Smooth muscle cell of the brain vasculature (primary cell): ENCODE results near the gene ARHGEF7.

ENCODE experiments used
- DNase-seq: peaks from one replicate; pipeline ENCODE4 v3.0.0-alpha.2; 2012; ENCODE audit warnings: low read depth, low spot score

ARHGEF7 gene

DNA sequence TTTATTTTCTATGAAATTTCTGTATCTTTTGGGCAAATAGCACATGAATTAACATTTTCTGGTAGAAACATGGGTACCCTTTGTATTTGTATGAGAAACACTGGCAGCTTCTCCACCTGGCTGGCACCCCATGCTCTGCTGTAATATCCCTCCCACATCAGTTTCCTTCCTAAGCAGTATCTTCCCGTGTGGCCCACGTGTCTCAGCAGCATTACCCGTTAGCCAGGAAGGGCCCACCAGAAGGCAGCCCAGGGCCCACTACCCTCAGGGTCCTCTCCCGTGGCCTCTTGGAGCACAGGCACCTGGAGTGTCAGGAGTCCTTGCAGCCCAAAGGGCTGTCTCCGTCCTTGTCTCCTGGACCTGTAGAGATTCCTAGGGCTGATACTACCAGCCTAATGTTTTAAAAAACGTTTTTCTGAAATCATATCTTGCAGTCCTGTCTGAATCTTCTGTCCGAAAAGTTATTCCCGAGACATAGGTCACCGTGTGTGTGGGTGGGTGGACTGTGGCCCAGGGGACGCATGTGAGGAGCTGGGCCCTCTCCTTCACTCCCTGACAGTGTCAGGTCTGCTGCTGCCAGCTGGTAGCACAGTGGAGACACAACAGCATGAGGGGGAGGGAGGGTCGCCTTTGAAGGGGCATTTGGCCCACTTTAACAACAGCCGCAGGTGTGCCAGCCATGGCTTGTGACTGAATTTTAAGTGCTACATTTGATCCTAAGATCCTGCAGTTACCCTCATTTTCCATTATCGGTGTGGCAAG is 183.3 kb downstream of the ARHGEF7 start:
- DNase-seq: no peak

DNA sequence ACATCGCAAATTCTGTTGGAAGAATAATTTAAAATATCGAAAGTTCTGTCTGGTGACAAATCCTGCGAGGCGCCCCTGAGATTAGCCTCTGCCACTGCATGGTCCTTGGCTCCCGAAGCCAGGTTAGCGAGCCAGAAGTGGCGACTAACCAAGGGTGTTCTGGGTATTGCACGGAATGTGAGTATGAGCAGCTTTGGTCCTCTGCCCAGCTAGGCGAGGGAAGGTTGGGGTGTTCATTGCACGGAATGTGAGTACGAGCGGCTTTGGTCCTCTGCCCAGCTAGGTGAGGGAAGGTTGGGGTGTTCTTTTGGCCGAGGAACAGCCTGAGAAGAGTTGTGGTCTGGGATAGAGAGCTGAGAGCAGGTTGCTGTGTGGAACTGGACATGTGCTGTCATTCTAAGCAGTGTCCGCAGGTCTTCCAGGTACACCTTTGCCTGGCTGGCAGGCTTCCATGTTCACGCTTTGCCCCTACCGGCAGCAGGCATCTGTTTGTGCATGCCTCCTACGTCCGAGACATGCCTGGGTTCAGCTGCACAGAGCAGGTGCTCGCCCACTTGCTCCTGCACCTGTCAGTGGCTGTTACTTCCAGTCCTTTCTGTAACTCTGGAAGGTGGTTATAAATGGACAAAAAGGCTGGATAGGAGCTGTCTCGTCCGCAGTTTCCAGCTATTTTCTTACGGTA is 187.1 kb downstream of the ARHGEF7 start:
- no peak for DNase-seq

- no peak for DNase-seq
Measured at GRCh38 chr13:111303559-111303958, 188.4 kb downstream of the ARHGEF7 start.

- no peak for DNase-seq
Measured at GRCh38 chr13:111304041-111304544, 189.0 kb downstream of the ARHGEF7 start.

- DNase-seq: no peak
Measured at GRCh38 chr13:111304603-111305289, 189.6 kb downstream of the ARHGEF7 start.

DNA sequence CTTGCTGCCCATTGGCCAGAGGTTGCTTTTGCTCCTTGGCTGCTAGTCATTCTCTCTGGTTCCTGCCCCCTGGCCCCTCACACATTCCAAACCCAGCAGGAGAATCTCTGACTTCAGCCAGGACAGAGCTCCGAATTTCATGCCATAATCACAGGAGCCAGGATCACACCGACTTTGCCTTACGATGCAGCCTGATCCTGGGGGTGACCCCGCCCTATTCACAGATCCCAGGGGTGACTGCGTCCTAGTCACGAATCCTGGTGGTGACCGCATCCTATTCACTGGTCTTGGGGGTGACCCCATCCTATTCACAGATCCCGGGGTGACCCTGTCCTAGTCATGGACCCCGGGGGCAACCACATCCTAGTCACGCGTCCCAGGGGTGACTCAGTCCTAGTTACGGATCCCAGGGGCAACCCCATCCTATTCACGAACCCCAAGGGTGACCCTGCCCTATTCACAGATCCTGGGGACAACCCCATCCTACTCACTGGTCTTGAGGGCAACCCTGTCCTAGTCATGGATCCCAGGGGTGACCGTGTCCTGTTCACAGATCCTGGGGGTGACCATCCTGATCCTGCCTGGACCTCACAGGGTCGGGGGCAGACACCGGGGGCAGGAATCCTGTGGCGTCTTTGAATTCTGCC is 198.0 kb downstream of the ARHGEF7 start:
- DNase-seq: no peak

DNA sequence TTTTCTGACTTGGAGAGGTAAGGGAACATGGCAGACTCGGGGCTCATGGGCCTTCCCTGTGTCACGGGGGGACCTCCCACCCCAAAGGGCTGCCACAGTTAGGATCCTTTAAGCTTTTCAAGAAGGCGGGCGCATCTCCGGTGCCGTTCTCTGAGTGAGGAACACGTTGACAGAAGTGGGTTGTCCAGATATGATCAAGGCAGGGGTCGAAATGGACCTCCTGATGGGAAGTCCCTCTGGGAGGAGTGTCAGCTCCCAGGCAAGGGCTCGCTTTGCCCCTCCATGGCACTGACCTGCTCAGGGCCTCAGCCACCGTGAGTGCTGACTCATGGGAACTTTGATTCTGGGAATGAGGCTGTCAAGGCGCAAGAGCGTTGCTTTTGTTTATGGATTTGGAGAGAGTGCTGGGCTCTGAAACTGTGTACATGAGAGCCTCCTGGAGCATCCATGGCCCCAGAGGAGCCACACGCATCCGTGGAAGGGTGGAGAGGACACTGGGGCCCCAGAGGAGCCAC is 198.9 kb downstream of the ARHGEF7 start:
- no peak for DNase-seq

DNA sequence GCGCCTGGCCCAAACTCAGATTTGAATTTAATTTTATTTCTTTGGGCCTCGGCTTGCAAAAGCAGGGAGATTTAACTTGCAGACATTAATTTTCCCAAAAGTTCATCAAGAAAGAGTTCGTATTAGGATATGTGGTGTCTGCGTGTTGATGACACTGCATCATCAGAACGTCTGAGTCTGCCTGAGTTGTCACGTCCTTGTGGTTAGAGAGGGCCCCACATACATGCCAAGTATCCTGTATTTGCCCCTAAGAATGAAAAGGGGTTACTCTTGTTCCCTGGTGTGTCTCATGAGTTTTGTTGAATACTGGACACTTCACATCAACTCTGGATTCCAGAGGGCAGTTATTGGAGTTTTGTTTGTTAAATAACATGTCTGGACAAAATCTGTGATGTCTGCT is 199.7 kb downstream of the ARHGEF7 start:
- DNase-seq: no peak

GRCh38 chr13:111315347-111315995 is 200.4 kb downstream of the ARHGEF7 start:
- DNase-seq: no peak

- no peak for DNase-seq
Measured at GRCh38 chr13:111316161-111316730, 201.1 kb downstream of the ARHGEF7 start.

GRCh38 chr13:111317042-111317550 is 202.0 kb downstream of the ARHGEF7 start:
- DNase-seq: no peak

DNA sequence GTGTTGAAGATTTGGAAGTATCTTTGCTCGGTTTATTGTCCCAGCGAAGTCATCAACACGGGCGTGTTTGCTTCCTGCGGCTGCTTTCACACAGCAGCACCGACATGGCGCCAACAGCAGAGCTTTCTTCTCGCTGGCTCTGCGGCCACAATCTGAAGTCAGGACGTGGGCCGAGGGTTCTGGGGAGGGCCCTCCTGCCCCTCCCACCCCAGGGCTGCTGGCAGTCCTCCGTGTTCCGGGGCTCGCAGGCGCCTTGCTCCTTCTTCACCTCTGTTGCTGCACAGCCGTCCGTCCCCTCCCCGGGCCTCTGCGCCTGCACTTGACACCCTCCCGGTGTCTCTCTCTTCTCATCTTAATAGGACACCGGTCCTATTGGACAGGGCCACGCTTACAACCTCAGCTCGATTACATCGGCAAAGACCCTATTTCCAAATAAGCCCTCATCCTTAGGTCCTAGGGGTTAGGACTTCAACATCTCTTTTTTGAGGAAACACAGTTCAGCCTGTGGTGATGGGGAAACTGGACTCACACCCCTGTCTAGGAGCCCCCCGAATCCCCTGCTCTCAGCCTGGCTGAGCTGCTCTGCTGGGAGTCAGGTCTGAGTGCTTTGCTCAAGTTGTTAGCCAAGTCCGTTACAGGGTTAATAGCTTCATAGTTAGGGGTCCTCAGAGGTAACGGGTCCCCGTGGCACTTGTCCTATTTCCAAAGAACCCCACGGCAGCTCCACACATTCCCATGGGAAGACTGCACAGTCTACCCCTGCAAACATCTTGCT is 202.6 kb downstream of the ARHGEF7 start:
- no peak for DNase-seq

DNA sequence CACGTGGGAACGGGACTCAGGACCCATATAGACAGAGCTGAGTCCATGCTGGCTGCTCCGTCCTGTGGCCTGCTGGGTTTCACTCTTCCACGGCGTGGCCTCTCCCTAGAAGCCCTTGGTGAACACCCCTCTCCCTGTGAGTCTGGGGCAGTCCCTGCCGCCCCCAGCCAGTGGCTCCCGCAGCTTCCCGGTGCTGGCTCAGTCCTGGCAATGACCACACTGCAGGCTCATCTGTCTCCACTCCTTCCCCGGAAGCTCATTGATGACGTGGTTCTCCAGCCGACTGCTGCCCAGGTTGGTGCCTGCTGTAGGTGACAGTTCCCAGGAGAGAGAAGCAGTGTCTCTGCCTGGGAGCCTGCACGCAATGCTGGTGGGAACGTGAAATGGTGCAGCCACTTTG is 203.3 kb downstream of the ARHGEF7 start:
- no peak for DNase-seq

GRCh38 chr13:111319521-111319920 is 204.4 kb downstream of the ARHGEF7 start:
- DNase-seq: no peak

GRCh38 chr13:111319998-111320911 is 205.1 kb downstream of the ARHGEF7 start, which contains the start of gene TEX29:
Gene TEX29, plus strand, starts transcription at chr13:111320642. Its CDS starts 249 bp downstream, at chr13:111320891.
- no peak for DNase-seq

GRCh38 chr13:111322001-111322915 is 207.1 kb downstream of the ARHGEF7 start:
- no peak for DNase-seq

- no peak for DNase-seq
Measured at GRCh38 chr13:111322916-111323331, 207.8 kb downstream of the ARHGEF7 start.

DNA sequence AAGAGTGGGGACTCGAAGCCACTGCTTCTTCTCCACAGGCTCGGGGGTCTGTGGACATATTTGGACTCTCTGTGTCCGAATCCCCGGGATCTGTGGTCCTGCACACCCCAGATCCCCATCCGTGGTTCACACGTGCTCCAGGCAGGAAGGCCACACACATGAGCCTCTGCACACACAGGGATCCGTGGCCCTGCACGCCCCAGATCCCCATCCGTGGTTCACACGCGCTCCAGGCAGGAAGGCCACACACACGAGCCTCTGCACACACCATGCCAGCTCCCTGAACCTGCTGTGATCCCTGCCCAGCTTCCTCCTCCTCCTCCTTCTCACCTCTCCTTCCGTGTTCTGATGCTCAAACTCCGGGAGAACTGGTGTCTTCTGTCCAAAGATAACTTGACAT is 208.4 kb downstream of the ARHGEF7 start:
- DNase-seq: no peak
